ENCODE data around the gene RHOBTB1. TPM values are rescaled to one million over a fixed set of nuclear protein-coding genes. Genes with fewer than 3 reads are reported as not detected.

Gene RHOBTB1
- total and polyA plus RNA-seq, 9 of the 15 experiments (the other 6 are each of a cell fraction or from before 2014, with no cell fraction given), result 1.7 to 11.7 (median 9.3) TPM

GRCh38 chr10:60907236-60907635 is 36.7 kb downstream of the RHOBTB1 start:
- FAIRE-seq (no peak), ATAC-seq (no peak), DNase-seq (ENCODE audit: extremely low read depth in 1 of 4, low spot score in 3 of 4) (no peak)
- Histone ChIP-seq H3K27ac (ENCODE audit: extremely low read depth, low read depth, low read length) (no peak overlapping the region), H3K27me3 (ENCODE audit: control insufficient read depth in 2 of 2, insufficient read depth in 2 of 2, low read length in 2 of 2) (no peaks in the 10 kb centered on the region), H2AFZ (ENCODE audit: low read depth, low read length) (no peak overlapping the region), H3K79me2 (ENCODE audit: control insufficient read depth, insufficient read depth, low read length) (no peaks in the 10 kb centered on the region), H3K9me1 (ENCODE audit: control insufficient read depth, insufficient read depth, low read length) (no peaks in the 10 kb centered on the region), H3K36me3 (ENCODE audit: control insufficient read depth, insufficient read depth, low read length) (no peaks in the 10 kb centered on the region; the same call in 2 of the 3 replicates), H3K9ac (ENCODE audit: insufficient read depth in 1 of 2, low read depth in 2 of 2, low read length in 2 of 2) (no peak overlapping the region), H4K20me1 (replicated peaks; ENCODE audit: control insufficient read depth, insufficient read depth, low read length) (no peaks in the 10 kb centered on the region), H3K9me3 (replicated peaks; ENCODE audit: control insufficient read depth, insufficient read depth, low read depth, low read length) (no peaks in the 10 kb centered on the region), H3K4me2 (ENCODE audit: insufficient read depth, low read length) (no peak overlapping the region), H3K4me3 (no peak overlapping the region), H3K4me1 (replicated peaks in 1 of 2; ENCODE audit: control insufficient read depth in 2 of 2, insufficient read depth in 2 of 2, low read length in 2 of 2) (no peaks in the 10 kb centered on the region)
- POLR2A ChIA-PET, result no interaction called here
- in situ Hi-C loops (cut with MboI) (no loop called here), intact Hi-C loops (cut with micrococcal nuclease) (no loop called here)
- no TSS peak for BruUV-seq (replicated peaks)
- CTCF ChIA-PET (ENCODE audit: low intra/inter-chr PET ratio), result no interaction called here
- WGBS (ENCODE audit: insufficient coverage, low coverage, missing lambda C conversion rate), result 54% methylated on average over 3 of the region's 3 CpGs
- TF ChIP-seq PREB (CRISPR knock-in tag; IDR thresholded peaks at IDR 0.05), result no peak
- TF ChIP-seq NFRKB (IDR thresholded peaks at IDR 0.05; ENCODE audit: low read depth), result no peak
- TF ChIP-seq PBX2 (CRISPR knock-in tag; IDR thresholded peaks at IDR 0.05; ENCODE audit: low read depth), result no peak
- no peak for TF ChIP-seq PBX2 (tag; conservative IDR thresholded peaks at IDR 0.05; ENCODE audit: low read depth)
- TF ChIP-seq RBFOX2 (IDR thresholded peaks at IDR 0.05; ENCODE audit: low read depth, low read length), result no peak
- no peak for TF ChIP-seq ZNF586 (CRISPR knock-in tag; conservative IDR thresholded peaks at IDR 0.05)
- TF ChIP-seq USF2 (CRISPR knock-in tag; IDR thresholded peaks at IDR 0.05), result no peak
- no peak for TF ChIP-seq NFIX (CRISPR knock-in tag; IDR thresholded peaks at IDR 0.05; ENCODE audit: low read depth)
- TF ChIP-seq KLF13 (tag; IDR thresholded peaks at IDR 0.05; ENCODE audit: borderline replicate concordance, low read depth), result no peak
- no peak for TF ChIP-seq CREB5 (CRISPR knock-in tag; IDR thresholded peaks at IDR 0.05)
- TF ChIP-seq TFAM (CRISPR knock-in tag; conservative IDR thresholded peaks at IDR 0.05), result no peak
- no peak for TF ChIP-seq AFF1 (IDR thresholded peaks at IDR 0.05; ENCODE audit: low read depth in 1 of 2, partially characterized antibody in 2 of 2)

All from K562 (cell line).